KMS-11 (cell line): ENCODE data around the gene CCNQ.

Source experiments
- H2AFZ ChIP-seq: fragments of 200-600 bp; sonication (generic); 2 replicates; pipeline ENCODE4 v1.6.1; 2016; ENCODE audit warnings: antibody characterized with exemption, mixed run types, low read depth
- H3K27ac ChIP-seq: fragments of 200-600 bp; sonication (generic); 2 replicates; pipeline ENCODE4 v1.6.1; 2016; ENCODE audit warnings: mild to moderate bottlenecking, mixed run types
- H3K27me3 ChIP-seq: fragments of 200-600 bp; sonication (generic); 2 replicates; pipeline ENCODE4 v1.6.1; 2017; ENCODE audit warnings: mild to moderate bottlenecking, low read depth, mixed run types, moderate library complexity; ENCODE audit not compliant: insufficient read depth
- H3K36me3 ChIP-seq: fragments of 200-600 bp; sonication (generic); 2 replicates; pipeline ENCODE4 v1.6.1; 2017; ENCODE audit warnings: mild to moderate bottlenecking, mixed run types; ENCODE audit not compliant: insufficient read depth
- H3K4me1 ChIP-seq: fragments of 200-600 bp; sonication (generic); 2 replicates; pipeline ENCODE4 v1.6.1; 2016; ENCODE audit warnings: mild to moderate bottlenecking, low read depth, mixed run types; ENCODE audit not compliant: poor library complexity, severe bottlenecking
- H3K4me2 ChIP-seq: fragments of 200-600 bp; sonication (generic); 2 replicates; pipeline ENCODE4 v1.7.0; 2016; ENCODE audit warnings: mild to moderate bottlenecking, mixed run types
- H3K4me3 ChIP-seq: fragments of 200-600 bp; sonication (generic); IDR thresholded peaks from 2 replicates; pipeline ENCODE4 v1.6.1; 2017; ENCODE audit warnings: low read depth, low read length, mixed read lengths; ENCODE audit not compliant: insufficient read depth
- H3K79me2 ChIP-seq: fragments of 200-600 bp; sonication (generic); 2 replicates; pipeline ENCODE4 v1.6.1; 2016; ENCODE audit warnings: low read depth, mixed run types; ENCODE audit not compliant: insufficient read depth
- H3K9ac ChIP-seq: fragments of 200-600 bp; sonication (generic); 2 replicates; pipeline ENCODE4 v1.6.1; 2016; ENCODE audit warnings: mild to moderate bottlenecking, mixed run types
- H4K20me1 ChIP-seq: fragments of 200-600 bp; sonication (generic); 2 replicates; pipeline ENCODE4 v1.6.1; 2016; ENCODE audit warnings: mild to moderate bottlenecking, mixed run types; ENCODE audit not compliant: insufficient read depth
- CTCF ChIP-seq: fragments of 200-600 bp; sonication (generic); conservative IDR thresholded peaks from 2 replicates; pipeline ENCODE4 v1.6.1; 2017; ENCODE audit warnings: low read depth, mild to moderate bottlenecking, antibody characterized with exemption, low read length, moderate library complexity, mixed read lengths

The CCNQ gene

GRCh38 chrX:153598541-153599191, at the start of gene CCNQ:
Gene CCNQ (minus strand): TSS chrX:153599139. CDS start chrX:153599073, 66 bp downstream.
- H3K36me3 ChIP-seq, result no peaks in the 10 kb centered on the region
- H3K79me2 ChIP-seq, result no peaks in the 10 kb centered on the region; the same call in 1 of the 2 replicates
- peak within 1 kb of the TSS; percentile 66 for H2AFZ ChIP-seq
- H3K4me1 ChIP-seq, result peaks cover 11% of the 10 kb centered on the region
- no peaks in the 10 kb centered on the region for H4K20me1 ChIP-seq
- H3K27ac ChIP-seq, result no peak within 1 kb of the TSS
- H3K9ac ChIP-seq, result peak within 1 kb of the TSS; percentile 53; the same call in 1 of the 2 replicates
- H3K27me3 ChIP-seq, result no peaks in the 10 kb centered on the region
- H3K4me3 ChIP-seq, result no peak within 1 kb of the TSS
- no peak for TF ChIP-seq CTCF
- peak within 1 kb of the TSS; percentile 60 for H3K4me2 ChIP-seq

GRCh38 chrX:153647461-153648357, 48.8 kb upstream of the CCNQ start:
- Histone ChIP-seq H3K9ac (no peak overlapping the region), H3K79me2 (no peaks in the 10 kb centered on the region), H3K27ac (no peak overlapping the region), H3K36me3 (no peaks in the 10 kb centered on the region), H3K4me3 (no peak overlapping the region), H3K4me2 (no peak overlapping the region), H2AFZ (no peak overlapping the region), H4K20me1 (no peaks in the 10 kb centered on the region), H3K4me1 (no peaks in the 10 kb centered on the region), H3K27me3 (peaks cover 32% of the 10 kb centered on the region; the same call in 1 of the 2 replicates)
- TF ChIP-seq CTCF, result no peak

- Histone ChIP-seq H3K4me3 (no peak within 1 kb of the TSS), H3K4me2 (no peak within 1 kb of the TSS), H3K36me3 (no peaks in the 10 kb centered on the region), H3K27ac (no peak within 1 kb of the TSS), H4K20me1 (no peaks in the 10 kb centered on the region), H3K4me1 (no peaks in the 10 kb centered on the region), H2AFZ (no peak within 1 kb of the TSS), H3K79me2 (no peaks in the 10 kb centered on the region), H3K27me3 (peaks cover 32% of the 10 kb centered on the region; the same call in 1 of the 2 replicates), H3K9ac (no peak within 1 kb of the TSS)
- no peak for TF ChIP-seq CTCF
These were observed 47.9 kb upstream of the CCNQ start, which contains the start of gene DUSP9 for GRCh38 chrX:153646620-153647373. Gene DUSP9 (plus strand): TSS chrX:153647203. CDS start chrX:153647954, 751 bp downstream.

GRCh38 chrX:153645921-153646488, 47.1 kb upstream of the CCNQ start:
- Histone ChIP-seq H3K79me2 (no peaks in the 10 kb centered on the region), H2AFZ (no peak overlapping the region), H4K20me1 (no peaks in the 10 kb centered on the region), H3K4me1 (no peaks in the 10 kb centered on the region), H3K4me2 (no peak overlapping the region), H3K9ac (no peak overlapping the region), H3K4me3 (no peak overlapping the region), H3K27ac (no peak overlapping the region), H3K36me3 (no peaks in the 10 kb centered on the region), H3K27me3 (peaks cover 35% of the 10 kb centered on the region; the same call in 1 of the 2 replicates)
- no peak for TF ChIP-seq CTCF
